Measurements from ENCODE around the gene FREY1.

FREY1 gene

GRCh38 chr11:45860764-45861510, 46.1 kb downstream of the FREY1 start:
- Histone ChIP-seq H3K4ac (ENCODE audit: low read depth, low read length) (no peak overlapping the region), H3K18ac (ENCODE audit: low read length) (no peak overlapping the region), H2AFZ (ENCODE audit: insufficient read depth, low read length, poor library complexity) (no peak overlapping the region), H4K12ac (ENCODE audit: low read depth, low read length) (no peak overlapping the region), H3K27me3 (ENCODE audit: insufficient read depth, low read length) (no peaks in the 10 kb centered on the region), H2BK120ac (ENCODE audit: insufficient read depth, low read length, poor library complexity) (no peak overlapping the region), H3K9ac (ENCODE audit: low read length) (no peak overlapping the region), H3K9me3 (ENCODE audit: insufficient read depth, low read depth, low read length) (no peaks in the 10 kb centered on the region), H3K36me3 (ENCODE audit: control insufficient read depth in 1 of 2, insufficient read depth in 2 of 2, low read length in 2 of 2) (peaks cover 29 to 47% of the 10 kb centered on the region in 2 experiments), H2BK12ac (ENCODE audit: low read length) (no peak overlapping the region), H3K4me2 (ENCODE audit: low read length) (no peak overlapping the region), H2BK5ac (ENCODE audit: low read depth, low read length, poor library complexity) (no peak overlapping the region), H3K79me2 (ENCODE audit: control insufficient read depth, insufficient read depth, low read length, poor library complexity) (no peaks in the 10 kb centered on the region), H2AK5ac (ENCODE audit: low read length) (no peak overlapping the region), H4K8ac (ENCODE audit: low read depth, low read length) (no peak overlapping the region), H4K91ac (ENCODE audit: low read depth, low read length) (no peak overlapping the region), H3K23ac (ENCODE audit: low read length) (no peak overlapping the region), H3K14ac (ENCODE audit: low read length) (no peak overlapping the region), H3K4me1 (ENCODE audit: control insufficient read depth in 1 of 2, insufficient read depth in 2 of 2, low read length in 2 of 2) (no peaks in the 10 kb centered on the region), H3K27ac (ENCODE audit: low read depth, low read length) (no peak overlapping the region), H3K4me3 (ENCODE audit: low read depth, low read length) (no peak overlapping the region), H3K79me1 (ENCODE audit: low read length) (no peaks in the 10 kb centered on the region)
- no CpG with 5 or more reads among the region's 10 CpGs for WGBS (ENCODE audit: extremely low coverage, insufficient coverage, insufficient read length)
- no peak for DNase-seq

- peaks cover 27 to 43% of the 10 kb centered on the region in 2 experiments for H3K36me3 ChIP-seq (ENCODE audit: control insufficient read depth in 1 of 2, insufficient read depth in 2 of 2, low read length in 2 of 2)
- H3K23ac ChIP-seq (ENCODE audit: low read length), result no peak overlapping the region
- WGBS (ENCODE audit: extremely low coverage, insufficient coverage, insufficient read length), result no CpG with 5 or more reads among the region's 5 CpGs
- no peaks in the 10 kb centered on the region for H3K79me1 ChIP-seq (ENCODE audit: low read length)
- no peak overlapping the region for H2BK5ac ChIP-seq (ENCODE audit: low read depth, low read length, poor library complexity)
- no peak overlapping the region for H3K18ac ChIP-seq (ENCODE audit: low read length)
- no peaks in the 10 kb centered on the region for H3K27me3 ChIP-seq (ENCODE audit: insufficient read depth, low read length)
- no peaks in the 10 kb centered on the region for H3K9me3 ChIP-seq (ENCODE audit: insufficient read depth, low read depth, low read length)
- H3K27ac ChIP-seq (ENCODE audit: low read depth, low read length), result no peak overlapping the region
- H3K9ac ChIP-seq (ENCODE audit: low read length), result no peak overlapping the region
- no peaks in the 10 kb centered on the region for H3K4me1 ChIP-seq (ENCODE audit: control insufficient read depth in 1 of 2, insufficient read depth in 2 of 2, low read length in 2 of 2)
- no peak overlapping the region for H2AFZ ChIP-seq (ENCODE audit: insufficient read depth, low read length, poor library complexity)
- no peak overlapping the region for H3K4me3 ChIP-seq (ENCODE audit: low read depth, low read length)
- H2BK120ac ChIP-seq (ENCODE audit: insufficient read depth, low read length, poor library complexity), result no peak overlapping the region
- H3K14ac ChIP-seq (ENCODE audit: low read length), result no peak overlapping the region
- no peak overlapping the region for H3K4me2 ChIP-seq (ENCODE audit: low read length)
- no peak overlapping the region for H4K8ac ChIP-seq (ENCODE audit: low read depth, low read length)
- H3K4ac ChIP-seq (ENCODE audit: low read depth, low read length), result no peak overlapping the region
- H2AK5ac ChIP-seq (ENCODE audit: low read length), result no peak overlapping the region
- no peaks in the 10 kb centered on the region for H3K79me2 ChIP-seq (ENCODE audit: control insufficient read depth, insufficient read depth, low read length, poor library complexity)
- H2BK12ac ChIP-seq (ENCODE audit: low read length), result no peak overlapping the region
- no peak overlapping the region for H4K12ac ChIP-seq (ENCODE audit: low read depth, low read length)
- no peak overlapping the region for H4K91ac ChIP-seq (ENCODE audit: low read depth, low read length)
- no peak for DNase-seq
These were observed 46.7 kb downstream of the FREY1 start for GRCh38 chr11:45860348-45860747.

GRCh38 chr11:45859661-45860140, 47.4 kb downstream of the FREY1 start:
- Histone ChIP-seq H3K23ac (ENCODE audit: low read length) (no peak overlapping the region), H3K4ac (ENCODE audit: low read depth, low read length) (no peak overlapping the region), H3K14ac (ENCODE audit: low read length) (no peak overlapping the region), H2AK5ac (ENCODE audit: low read length) (no peak overlapping the region), H3K27me3 (ENCODE audit: insufficient read depth, low read length) (no peaks in the 10 kb centered on the region), H4K8ac (ENCODE audit: low read depth, low read length) (no peak overlapping the region), H3K9ac (ENCODE audit: low read length) (no peak overlapping the region), H3K4me2 (ENCODE audit: low read length) (no peak overlapping the region), H3K79me1 (ENCODE audit: low read length) (no peaks in the 10 kb centered on the region), H2BK5ac (ENCODE audit: low read depth, low read length, poor library complexity) (no peak overlapping the region), H2BK120ac (ENCODE audit: insufficient read depth, low read length, poor library complexity) (no peak overlapping the region), H3K4me3 (ENCODE audit: low read depth, low read length) (no peak overlapping the region), H3K27ac (ENCODE audit: low read depth, low read length) (no peak overlapping the region), H4K12ac (ENCODE audit: low read depth, low read length) (no peak overlapping the region), H3K9me3 (ENCODE audit: insufficient read depth, low read depth, low read length) (no peaks in the 10 kb centered on the region), H3K18ac (ENCODE audit: low read length) (no peak overlapping the region), H2BK12ac (ENCODE audit: low read length) (no peak overlapping the region), H3K36me3 (ENCODE audit: control insufficient read depth in 1 of 2, insufficient read depth in 2 of 2, low read length in 2 of 2) (peaks cover 27 to 43% of the 10 kb centered on the region in 2 experiments), H3K79me2 (ENCODE audit: control insufficient read depth, insufficient read depth, low read length, poor library complexity) (no peaks in the 10 kb centered on the region), H3K4me1 (ENCODE audit: control insufficient read depth in 1 of 2, insufficient read depth in 2 of 2, low read length in 2 of 2) (no peaks in the 10 kb centered on the region), H2AFZ (ENCODE audit: insufficient read depth, low read length, poor library complexity) (no peak overlapping the region), H4K91ac (ENCODE audit: low read depth, low read length) (no peak overlapping the region)
- DNase-seq, result peak in 1 of 2 donors; percentile 37
- WGBS (ENCODE audit: extremely low coverage, insufficient coverage, insufficient read length), result no CpG with 5 or more reads among the region's 12 CpGs

GRCh38 chr11:45858751-45859398, 48.2 kb downstream of the FREY1 start:
- Histone ChIP-seq H3K9me3 (ENCODE audit: insufficient read depth, low read depth, low read length) (no peaks in the 10 kb centered on the region), H3K4me1 (ENCODE audit: control insufficient read depth in 1 of 2, insufficient read depth in 2 of 2, low read length in 2 of 2) (no peaks in the 10 kb centered on the region), H3K4me2 (ENCODE audit: low read length) (no peak overlapping the region), H4K91ac (ENCODE audit: low read depth, low read length) (no peak overlapping the region), H3K23ac (ENCODE audit: low read length) (no peak overlapping the region), H2BK5ac (ENCODE audit: low read depth, low read length, poor library complexity) (no peak overlapping the region), H4K12ac (ENCODE audit: low read depth, low read length) (no peak overlapping the region), H3K4me3 (ENCODE audit: low read depth, low read length) (no peak overlapping the region), H3K36me3 (ENCODE audit: control insufficient read depth in 1 of 2, insufficient read depth in 2 of 2, low read length in 2 of 2) (peaks cover 27 to 39% of the 10 kb centered on the region in 2 experiments), H3K4ac (ENCODE audit: low read depth, low read length) (no peak overlapping the region), H3K79me1 (ENCODE audit: low read length) (no peaks in the 10 kb centered on the region), H2BK12ac (ENCODE audit: low read length) (no peak overlapping the region), H3K14ac (ENCODE audit: low read length) (no peak overlapping the region), H3K27me3 (ENCODE audit: insufficient read depth, low read length) (no peaks in the 10 kb centered on the region), H2AK5ac (ENCODE audit: low read length) (no peak overlapping the region), H4K8ac (ENCODE audit: low read depth, low read length) (no peak overlapping the region), H2BK120ac (ENCODE audit: insufficient read depth, low read length, poor library complexity) (no peak overlapping the region), H3K27ac (ENCODE audit: low read depth, low read length) (no peak overlapping the region), H3K9ac (ENCODE audit: low read length) (no peak overlapping the region), H2AFZ (ENCODE audit: insufficient read depth, low read length, poor library complexity) (peak overlapping the region; percentile 12), H3K18ac (ENCODE audit: low read length) (no peak overlapping the region), H3K79me2 (ENCODE audit: control insufficient read depth, insufficient read depth, low read length, poor library complexity) (no peaks in the 10 kb centered on the region)
- DNase-seq, result no peak
- WGBS (ENCODE audit: extremely low coverage, insufficient coverage, insufficient read length), result no CpG with 5 or more reads among the region's 5 CpGs
